HG03521 (cell line): ENCODE results near the gene AMER1.

Experiments
- ATAC-seq: cut with Tn5 transposase; IDR thresholded peaks from one replicate; pipeline ENCODE4 v1.9.1; 2021; ENCODE audit warnings: mild to moderate bottlenecking, moderate library complexity; ENCODE audit not compliant: unreplicated experiment

AMER1 gene

GRCh38 chrX:64186974-64187761 lies 18.3 kb downstream of the AMER1 start:
- ATAC-seq, result no peak

GRCh38 chrX:64184396-64184795 lies 21.1 kb downstream of the AMER1 start:
- ATAC-seq, result no peak

GRCh38 chrX:64182208-64182607 lies 23.3 kb downstream of the AMER1 start:
- no peak for ATAC-seq

- no peak for ATAC-seq
Observed at GRCh38 chrX:64176876-64177275, 28.6 kb downstream of the AMER1 start.

- no peak for ATAC-seq
Observed at GRCh38 chrX:64169988-64170387, 35.5 kb downstream of the AMER1 start.

- no peak for ATAC-seq
Observed at GRCh38 chrX:64152857-64153256, 52.7 kb downstream of the AMER1 start.

GRCh38 chrX:64151911-64152310 lies 53.6 kb downstream of the AMER1 start:
- ATAC-seq, result no peak

DNA sequence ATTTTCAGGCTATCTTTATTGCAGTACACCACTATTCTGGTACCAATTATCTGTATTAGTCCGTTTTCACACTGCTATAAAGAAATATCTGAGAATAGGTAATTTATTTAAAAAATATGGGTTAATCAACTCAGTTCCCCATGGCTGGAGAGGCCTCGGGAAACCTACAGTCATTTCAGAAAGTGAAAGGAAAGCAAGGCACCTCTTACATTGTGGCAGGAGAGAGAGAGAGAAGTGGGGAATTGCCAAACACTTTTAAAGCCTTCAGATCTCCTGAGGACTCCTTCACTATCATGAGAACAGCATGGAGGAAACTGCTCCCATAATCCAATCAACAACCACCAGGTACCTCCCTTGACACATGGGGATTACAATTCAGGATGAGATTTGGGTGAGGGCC lies 54.7 kb downstream of the AMER1 start:
- no peak for ATAC-seq
